Daoy (cell line): ENCODE results near the gene PRKX. TPM values are rescaled to one million over a fixed set of nuclear protein-coding genes. Genes with fewer than 3 reads are reported as not detected.
"Not testable (repeated sequence)": the region's sequence is repeated elsewhere in the genome, so short reads cannot be mapped to it uniquely, and the experiment has no call there.

Experiments
- DNase-seq: peaks from one replicate; pipeline ENCODE4 v3.0.0-alpha.2; 2015; ENCODE audit warnings: low read depth
- total RNA-seq: library from RNA; depleted of rRNA; stranded (reverse); fragments of >200 nt; shearing (Covaris generic); gene quantifications from 2 replicates; pipeline ENCODE4 v1.2.3, GENCODE V29; 2014

Gene PRKX
- total RNA-seq, 1 experiment from 2014 or later, result 5.7 TPM

- no peak for DNase-seq
Observed at GRCh38 chrX:3711331-3711917, 2.0 kb downstream of the PRKX start.

GRCh38 chrX:3707673-3708274 lies 5.7 kb downstream of the PRKX start:
- DNase-seq, result not testable (repeated sequence)

GRCh38 chrX:3706481-3706880 lies 7.0 kb downstream of the PRKX start:
- no peak for DNase-seq

GRCh38 chrX:3703251-3703650 lies 10.2 kb downstream of the PRKX start:
- not testable (repeated sequence) for DNase-seq

- not testable (repeated sequence) for DNase-seq
Observed at GRCh38 chrX:3702095-3702494, 11.4 kb downstream of the PRKX start.

GRCh38 chrX:3701445-3701928 lies 12.0 kb downstream of the PRKX start:
- not testable (repeated sequence) for DNase-seq

- DNase-seq, result no peak
Observed at GRCh38 chrX:3699821-3700381, 13.5 kb downstream of the PRKX start.

GRCh38 chrX:3697701-3698279 lies 15.7 kb downstream of the PRKX start:
- DNase-seq, result peak; percentile 87

- DNase-seq, result no peak
Observed at GRCh38 chrX:3697220-3697684, 16.2 kb downstream of the PRKX start.

GRCh38 chrX:3695536-3695935 lies 17.9 kb downstream of the PRKX start:
- no peak for DNase-seq

- DNase-seq, result no peak
Observed at GRCh38 chrX:3690140-3690539, 23.3 kb downstream of the PRKX start.

GRCh38 chrX:3683236-3683635 lies 30.2 kb downstream of the PRKX start:
- DNase-seq, result not testable (repeated sequence)

GRCh38 chrX:3680459-3680858 lies 33.0 kb downstream of the PRKX start:
- no peak for DNase-seq

GRCh38 chrX:3679669-3680068 lies 33.8 kb downstream of the PRKX start:
- DNase-seq, result no peak

GRCh38 chrX:3678328-3678727 lies 35.1 kb downstream of the PRKX start:
- no peak for DNase-seq

GRCh38 chrX:3674881-3675280 lies 38.6 kb downstream of the PRKX start:
- no peak for DNase-seq

- no peak for DNase-seq
Observed at GRCh38 chrX:3669841-3670475, 43.5 kb downstream of the PRKX start.

GRCh38 chrX:3666975-3667374 lies 46.5 kb downstream of the PRKX start:
- DNase-seq, result no peak

- DNase-seq, result no peak
Observed at GRCh38 chrX:3664921-3665320, 48.5 kb downstream of the PRKX start.

- not testable (repeated sequence) for DNase-seq
Observed at GRCh38 chrX:3663576-3664250, 49.7 kb downstream of the PRKX start.

GRCh38 chrX:3659761-3660160 lies 53.7 kb downstream of the PRKX start:
- DNase-seq, result no peak

GRCh38 chrX:3655181-3655580 lies 58.3 kb downstream of the PRKX start:
- no peak for DNase-seq
